NCI-H128 (cell line): ENCODE results near the gene RPS6KB2.

Source experiments
- DNase-seq: peaks from one replicate; lab custom pipeline; 2025; ENCODE audit not compliant: unreplicated experiment; lab: John Stamatoyannopoulos, UW

RPS6KB2 gene

DNA sequence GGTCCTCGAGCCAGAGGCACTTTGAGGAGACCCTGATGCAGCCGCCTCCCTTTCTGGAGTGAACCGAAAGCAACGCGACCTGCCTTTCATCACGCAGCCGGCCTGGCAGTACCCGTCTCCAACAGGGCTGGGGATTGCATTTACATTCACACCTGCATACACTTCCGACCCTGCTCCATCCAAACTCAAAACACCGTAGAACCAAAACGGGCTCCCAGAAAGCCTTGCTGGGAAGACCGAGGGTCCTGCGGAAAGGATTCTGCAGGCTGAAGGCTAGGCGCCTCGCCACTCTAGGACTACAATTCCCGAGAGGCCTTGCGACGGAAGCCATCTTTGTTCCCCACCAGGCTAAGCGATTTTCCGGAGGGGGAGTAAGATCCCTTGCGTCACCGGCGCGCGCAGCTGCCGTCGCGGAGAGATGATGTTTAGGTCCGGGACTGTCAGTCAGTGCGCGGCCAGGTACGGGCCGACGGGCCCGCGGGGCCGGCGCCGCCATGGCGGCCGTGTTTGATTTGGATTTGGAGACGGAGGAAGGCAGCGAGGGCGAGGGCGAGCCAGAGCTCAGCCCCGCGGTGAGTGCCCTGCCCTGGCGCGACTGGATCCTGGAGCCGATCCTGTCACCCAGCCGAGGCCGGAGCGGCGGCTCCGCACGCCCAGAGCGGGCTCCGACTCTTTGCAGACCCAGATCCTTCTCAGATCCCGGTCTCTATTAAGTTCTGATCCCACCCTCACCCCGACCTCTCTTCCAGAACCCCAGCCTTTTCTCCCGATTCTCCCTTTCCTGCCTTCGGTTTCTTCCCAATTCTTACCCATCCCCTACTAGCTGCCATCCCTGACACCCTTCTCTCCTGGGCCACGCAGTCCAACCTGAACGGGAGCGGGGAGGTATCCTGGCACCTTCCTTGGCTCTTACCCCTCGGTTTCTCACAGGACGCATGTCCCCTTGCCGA lies at the start of gene RPS6KB2:
Gene RPS6KB2, plus strand, starts transcription at position 443 of the 950 bp plus-strand sequence. Its CDS starts 52 bp downstream, at position 495.
- peak; percentile 92 for DNase-seq

DNA sequence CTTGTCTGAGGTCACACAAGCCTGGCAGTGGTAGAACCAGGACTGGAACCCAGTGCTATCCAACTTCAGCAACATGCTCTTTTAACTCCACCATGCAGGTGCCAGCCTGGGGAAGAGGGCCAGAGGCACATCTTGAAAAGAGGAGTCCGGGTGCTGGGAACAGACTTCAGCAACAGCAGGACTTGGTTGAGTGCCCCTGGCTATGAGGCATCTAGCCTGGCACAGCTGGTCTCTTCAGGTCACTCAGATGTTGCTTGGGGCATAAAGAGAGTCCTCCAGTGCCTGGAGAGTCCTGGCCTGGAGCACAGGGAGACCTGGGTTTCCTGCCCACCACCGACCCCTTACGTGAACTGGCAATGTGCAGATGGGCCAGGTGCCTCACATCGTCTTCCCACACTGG lies 49.8 kb upstream of the RPS6KB2 start:
- no peak for DNase-seq

GRCh38 chr11:67379061-67380058 lies 48.9 kb upstream of the RPS6KB2 start:
- no peak for DNase-seq

DNA sequence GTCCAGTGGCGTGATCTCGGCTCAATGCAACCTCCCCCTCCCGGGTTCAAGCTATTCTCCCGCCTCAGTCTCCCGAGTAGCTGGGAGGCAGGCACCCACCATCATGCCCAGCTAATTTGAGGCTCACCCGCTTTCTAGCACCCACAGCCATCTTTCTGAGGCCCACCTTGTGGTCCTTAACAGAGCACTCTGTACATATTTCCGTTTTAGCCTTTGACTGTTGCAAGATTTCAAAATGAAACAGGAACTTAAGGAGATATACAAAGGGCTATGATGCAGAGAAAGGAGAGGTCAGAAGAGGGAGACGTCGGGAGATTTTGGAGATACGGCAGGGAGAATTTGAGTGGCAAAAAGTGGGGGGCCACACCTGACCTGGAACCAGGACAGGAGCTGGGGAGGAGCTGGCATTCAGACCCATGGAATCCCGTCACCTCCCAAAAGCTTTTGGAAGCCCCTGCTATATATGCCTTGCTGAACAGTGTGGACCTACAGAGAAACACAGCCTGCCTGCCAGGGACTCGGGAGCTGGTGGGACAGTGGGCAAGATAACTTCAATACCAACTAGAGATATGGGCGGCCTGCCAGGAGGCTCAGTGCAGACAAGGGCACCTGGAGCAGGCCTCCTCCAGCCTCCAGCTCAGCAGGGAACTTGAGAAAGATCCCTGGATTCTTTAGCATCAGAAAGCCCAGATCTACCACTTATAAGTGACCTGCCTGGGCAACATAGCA lies 46.9 kb upstream of the RPS6KB2 start:
- no peak for DNase-seq

DNA sequence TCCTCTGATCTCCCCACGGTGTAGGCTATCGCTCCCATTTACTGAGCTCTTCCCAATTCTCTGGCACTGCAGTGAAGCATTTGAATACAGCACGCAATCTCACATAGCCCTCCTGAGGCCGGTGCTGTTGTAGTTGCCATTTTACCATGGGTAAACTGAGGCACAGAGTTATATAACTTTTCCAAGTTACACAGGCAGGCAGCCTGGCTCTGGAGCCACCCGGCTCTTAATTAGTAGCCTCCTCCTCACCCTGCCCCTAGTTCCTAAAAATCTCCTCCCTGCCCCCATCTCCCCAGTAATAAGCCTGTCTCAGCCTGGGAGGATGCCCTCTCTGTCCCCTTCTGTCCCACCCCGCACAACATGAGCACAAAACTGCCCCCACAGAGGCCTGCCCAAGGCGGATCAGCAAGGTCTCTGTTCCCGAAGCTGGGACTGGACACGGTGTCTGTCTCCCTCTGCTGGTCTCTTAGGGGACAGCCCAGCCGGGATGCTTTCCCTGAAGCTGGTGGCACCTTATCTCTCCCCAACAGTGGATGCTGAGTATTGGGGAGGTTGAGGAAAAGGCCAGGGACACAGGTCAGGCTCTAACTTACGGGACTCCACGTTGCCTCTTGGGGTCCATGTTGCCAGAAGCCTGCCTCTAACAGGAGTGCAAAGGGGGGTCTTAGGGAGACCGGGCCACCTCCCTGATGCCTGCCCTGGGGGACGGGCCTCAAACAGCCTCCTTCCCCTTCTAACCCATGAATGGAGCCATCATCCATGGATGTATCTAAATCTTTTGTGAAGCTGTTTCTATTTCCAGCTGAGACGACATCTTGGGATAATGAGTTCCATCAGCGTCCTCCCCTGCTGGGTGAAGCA lies 45.8 kb upstream of the RPS6KB2 start:
- peak; percentile 48 for DNase-seq

GRCh38 chr11:67384851-67385366 lies 43.4 kb upstream of the RPS6KB2 start:
- DNase-seq = no peak

- no peak for DNase-seq
Observed at GRCh38 chr11:67387069-67387468, 41.2 kb upstream of the RPS6KB2 start.

- DNase-seq = no peak
Observed at GRCh38 chr11:67387518-67387917, 40.8 kb upstream of the RPS6KB2 start.

- no peak for DNase-seq
Observed at GRCh38 chr11:67389477-67389876, 38.8 kb upstream of the RPS6KB2 start.

GRCh38 chr11:67390947-67391303 lies 37.4 kb upstream of the RPS6KB2 start:
- DNase-seq = no peak

DNA sequence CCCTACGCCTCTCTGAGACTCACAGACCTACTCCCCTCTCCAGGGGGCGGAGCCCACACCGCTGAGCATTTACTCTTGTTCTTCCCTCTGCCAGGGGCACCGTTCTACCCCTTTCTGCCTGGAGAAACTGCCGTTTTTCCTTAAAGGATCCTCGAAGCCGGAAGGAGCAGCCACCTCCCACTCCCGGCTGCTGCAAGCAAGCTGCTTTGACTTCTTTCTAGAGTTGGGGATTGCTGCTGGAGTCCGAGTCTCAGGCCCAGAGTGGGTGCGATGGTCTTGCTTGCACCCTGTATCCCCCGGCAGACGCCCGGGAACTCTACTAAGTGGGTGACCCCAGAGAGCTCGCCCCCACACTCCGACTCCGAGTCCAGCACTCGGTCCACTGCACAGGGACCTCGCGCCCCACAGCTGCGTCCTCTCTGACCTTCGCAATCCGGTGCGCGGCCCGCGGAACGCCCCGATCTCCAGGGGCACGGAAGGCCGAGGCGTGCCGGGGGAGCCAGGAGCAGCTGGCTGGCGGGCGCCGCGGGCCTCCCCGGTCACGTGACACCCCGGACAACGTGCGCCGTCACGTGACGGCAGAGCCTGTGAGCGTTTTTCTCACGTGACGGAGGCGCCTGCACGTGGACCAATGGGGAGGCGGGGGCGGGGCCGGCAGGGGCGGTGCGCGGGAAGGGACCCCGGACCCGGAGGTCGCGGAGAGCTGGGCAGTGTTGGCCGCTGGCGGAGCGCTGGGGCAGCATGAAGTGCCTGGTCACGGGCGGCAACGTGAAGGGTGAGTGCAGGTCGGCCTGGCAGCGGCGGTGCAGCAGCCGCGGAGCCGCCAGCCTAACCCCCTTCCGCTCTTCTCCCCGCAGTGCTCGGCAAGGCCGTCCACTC lies 36.8 kb upstream of the RPS6KB2 start, which contains the start of gene RAD9A:
Gene RAD9A, plus strand, starts transcription at position 683 of the 879 bp plus-strand sequence. Its CDS starts 59 bp downstream, at position 742.
- peak; percentile 88 for DNase-seq

DNA sequence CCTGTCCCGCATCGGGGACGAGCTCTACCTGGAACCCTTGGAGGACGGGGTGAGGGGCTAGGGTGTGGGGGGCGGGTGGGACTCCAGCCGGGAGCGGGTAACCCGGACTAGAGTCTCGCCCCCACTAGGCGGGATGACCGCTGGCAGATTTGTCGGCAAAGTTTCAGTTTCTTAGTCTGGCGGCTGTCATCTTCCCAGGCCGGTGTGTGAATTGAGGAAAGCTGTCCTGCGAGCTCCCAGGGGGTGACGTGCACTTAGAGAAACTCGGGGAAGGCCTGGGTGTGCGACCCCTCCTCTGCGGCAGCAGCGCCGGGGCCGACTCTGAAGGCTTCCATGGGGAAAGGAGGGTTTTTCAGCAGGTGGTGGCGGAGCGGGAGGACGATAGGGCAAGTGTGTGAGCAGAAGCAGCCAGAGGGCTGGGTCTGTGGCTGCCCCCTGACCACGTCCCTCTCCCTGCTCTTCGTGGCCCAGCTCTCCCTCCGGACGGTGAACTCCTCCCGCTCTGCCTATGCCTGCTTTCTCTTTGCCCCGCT lies 36.0 kb upstream of the RPS6KB2 start:
- DNase-seq = no peak

DNA sequence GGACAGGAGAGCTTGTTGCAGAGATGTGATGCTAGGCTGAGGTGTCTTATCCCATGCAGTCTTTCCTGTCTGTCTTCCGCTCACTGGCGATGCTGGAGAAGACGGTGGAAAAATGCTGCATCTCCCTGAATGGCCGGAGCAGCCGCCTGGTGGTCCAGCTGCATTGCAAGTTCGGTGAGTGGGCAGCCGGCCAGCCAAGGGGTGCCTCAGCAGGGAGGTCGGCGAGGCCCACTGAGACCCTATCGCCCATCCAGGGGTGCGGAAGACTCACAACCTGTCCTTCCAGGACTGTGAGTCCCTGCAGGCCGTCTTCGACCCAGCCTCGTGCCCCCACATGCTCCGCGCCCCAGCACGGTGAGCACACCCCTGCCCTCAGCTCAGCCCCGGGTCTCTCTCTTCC lies 34.9 kb upstream of the RPS6KB2 start:
- DNase-seq = no peak

GRCh38 chr11:67393990-67394389 lies 34.3 kb upstream of the RPS6KB2 start:
- DNase-seq = no peak

- no peak for DNase-seq
Observed at GRCh38 chr11:67395555-67396258, 32.6 kb upstream of the RPS6KB2 start.

DNA sequence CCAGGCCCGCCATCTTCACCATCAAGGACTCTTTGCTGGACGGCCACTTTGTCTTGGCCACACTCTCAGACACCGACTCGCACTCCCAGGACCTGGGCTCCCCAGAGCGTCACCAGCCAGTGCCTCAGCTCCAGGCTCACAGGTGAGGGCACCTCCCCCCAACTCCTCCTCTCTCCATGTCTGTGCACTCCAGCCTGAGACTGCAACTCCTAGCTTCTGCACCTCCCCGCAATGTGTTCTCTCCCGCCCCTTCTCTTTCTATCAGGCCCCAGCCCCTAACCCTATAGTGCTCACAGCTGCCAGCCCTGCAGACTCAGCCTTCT lies 32.1 kb upstream of the RPS6KB2 start:
- no peak for DNase-seq

GRCh38 chr11:67396587-67397389 lies 31.5 kb upstream of the RPS6KB2 start:
- no peak for DNase-seq
